PFSK-1 (cell line): ENCODE measurements around the gene SNX5.

Source experiments
- POLR2AphosphoS5 ChIP-seq: IDR thresholded peaks from 2 replicates; pipeline ENCODE4 v1.6.1; 2012; ENCODE audit warnings: low read depth, mild to moderate bottlenecking, control low read depth, low read length, moderate library complexity
- TAF1 ChIP-seq: IDR thresholded peaks from 2 replicates; pipeline ENCODE4 v1.6.1; 2012; ENCODE audit warnings: low read length, control low read depth, borderline replicate concordance; ENCODE audit not compliant: insufficient read depth
- TF ChIP-seq, protein P1 (sequence below), 2 experiments: IDR thresholded peaks; 2 replicates each; pipeline versions ENCODE4 v1.6.1 to v1.8.0; 2011 to 2012; ENCODE audit warnings: low read depth in 2 of 2, low read length in 2 of 2, control low read depth in 1 of 2, inconsistent platforms in 1 of 2, mild to moderate bottlenecking in 1 of 2, moderate library complexity in 1 of 2; ENCODE audit not compliant: insufficient read depth in 1 of 2

DNA sequence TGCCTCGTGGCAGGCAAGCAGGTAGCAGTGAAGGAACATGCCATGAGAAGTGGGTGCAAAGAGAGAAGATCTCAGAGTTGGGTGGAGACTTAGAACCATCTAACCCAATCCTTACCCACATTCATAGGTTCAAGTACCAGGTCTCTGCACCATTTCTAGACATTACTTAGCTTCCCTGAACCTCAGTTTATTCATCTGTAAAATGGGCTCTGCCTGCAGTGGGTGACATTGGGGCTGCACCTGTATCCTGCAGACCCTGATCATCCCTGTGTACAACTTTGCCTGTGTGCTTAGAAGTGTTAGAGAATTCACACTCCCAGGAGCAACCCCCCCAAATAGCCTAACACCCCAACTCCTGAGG is 42.7 kb downstream of the SNX5 start:
- TF ChIP-seq, protein P1, sequence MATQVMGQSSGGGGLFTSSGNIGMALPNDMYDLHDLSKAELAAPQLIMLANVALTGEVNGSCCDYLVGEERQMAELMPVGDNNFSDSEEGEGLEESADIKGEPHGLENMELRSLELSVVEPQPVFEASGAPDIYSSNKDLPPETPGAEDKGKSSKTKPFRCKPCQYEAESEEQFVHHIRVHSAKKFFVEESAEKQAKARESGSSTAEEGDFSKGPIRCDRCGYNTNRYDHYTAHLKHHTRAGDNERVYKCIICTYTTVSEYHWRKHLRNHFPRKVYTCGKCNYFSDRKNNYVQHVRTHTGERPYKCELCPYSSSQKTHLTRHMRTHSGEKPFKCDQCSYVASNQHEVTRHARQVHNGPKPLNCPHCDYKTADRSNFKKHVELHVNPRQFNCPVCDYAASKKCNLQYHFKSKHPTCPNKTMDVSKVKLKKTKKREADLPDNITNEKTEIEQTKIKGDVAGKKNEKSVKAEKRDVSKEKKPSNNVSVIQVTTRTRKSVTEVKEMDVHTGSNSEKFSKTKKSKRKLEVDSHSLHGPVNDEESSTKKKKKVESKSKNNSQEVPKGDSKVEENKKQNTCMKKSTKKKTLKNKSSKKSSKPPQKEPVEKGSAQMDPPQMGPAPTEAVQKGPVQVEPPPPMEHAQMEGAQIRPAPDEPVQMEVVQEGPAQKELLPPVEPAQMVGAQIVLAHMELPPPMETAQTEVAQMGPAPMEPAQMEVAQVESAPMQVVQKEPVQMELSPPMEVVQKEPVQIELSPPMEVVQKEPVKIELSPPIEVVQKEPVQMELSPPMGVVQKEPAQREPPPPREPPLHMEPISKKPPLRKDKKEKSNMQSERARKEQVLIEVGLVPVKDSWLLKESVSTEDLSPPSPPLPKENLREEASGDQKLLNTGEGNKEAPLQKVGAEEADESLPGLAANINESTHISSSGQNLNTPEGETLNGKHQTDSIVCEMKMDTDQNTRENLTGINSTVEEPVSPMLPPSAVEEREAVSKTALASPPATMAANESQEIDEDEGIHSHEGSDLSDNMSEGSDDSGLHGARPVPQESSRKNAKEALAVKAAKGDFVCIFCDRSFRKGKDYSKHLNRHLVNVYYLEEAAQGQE (IDR thresholded peaks at IDR 0.05; ENCODE audit: insufficient read depth in 1 of 2, low read depth in 2 of 2, low read length in 2 of 2) = no peak
- TF ChIP-seq POLR2AphosphoS5 (no peak), TAF1 (no peak)
